Thyroid gland (tissue), 4 donors: ENCODE results near the gene EML5. TPM values are rescaled to one million over a fixed set of nuclear protein-coding genes. Genes with fewer than 3 reads are reported as not detected.
"Not testable (repeated sequence)": the region's sequence is repeated elsewhere in the genome, so short reads cannot be mapped to it uniquely, and the experiment has no call there.

Experiments used
- DNase-seq, 2 donors: peaks; one replicate each; pipeline ENCODE4 v3.0.0-alpha.2; 2019
- H3K27ac ChIP-seq, 3 donors: fragments of 200-600 bp; sonication (generic); 1 replicate in 2 of 3; 2 replicates in 1 of 3; pipeline ENCODE4 v1.5.1; 2016 to 2019; ENCODE audit warnings: mild to moderate bottlenecking in 1 of 3, moderate library complexity in 1 of 3
- H3K27me3 ChIP-seq: fragments of 200-600 bp; sonication (generic); one replicate; pipeline ENCODE4 v1.5.1; 2019
- H3K36me3 ChIP-seq, 2 donors: fragments of 200-600 bp; sonication (generic); one replicate each; pipeline ENCODE4 v1.5.1; 2016 to 2019
- H3K4me1 ChIP-seq, 2 donors: fragments of 200-600 bp; sonication (generic); one replicate each; pipeline ENCODE4 v1.5.1; 2017 to 2019
- H3K4me3 ChIP-seq, 3 donors: fragments of 200-600 bp; sonication (generic); replicated peaks in 1 of 3; 1 replicate in 2 of 3; 2 replicates in 1 of 3; pipeline ENCODE4 v1.5.1; 2016; ENCODE audit warnings: mild to moderate bottlenecking in 1 of 3
- H3K9me3 ChIP-seq: fragments of 200-600 bp; sonication (generic); one replicate; pipeline ENCODE4 v1.5.1; 2017
- POLR2A ChIP-seq, 2 donors: fragments of 450-650 bp; IDR thresholded peaks; one replicate each; pipeline ENCODE4 v1.6.1; 2017; ENCODE audit warnings: antibody characterized with exemption in 2 of 2, mild to moderate bottlenecking in 2 of 2, moderate library complexity in 1 of 2
- WGBS, 2 donors: methylation state at CpG; one replicate each; pipeline ENCODE4 v1.1.5; 2017; 5-methylcytosine and 5-hydroxymethylcytosine counted together
- intact Hi-C: fragments of 100-400 bp; cut with DNase I; formaldehyde crosslinking; loops from one replicate; pipeline ENCODE4 v1.15.1; 2023
- total RNA-seq, 4 donors: library from RNA; depleted of rRNA; stranded (reverse); fragments of >200 nt; gene quantifications; one replicate each; pipeline ENCODE4 v1.2.3, GENCODE V29; 2016
- TF ChIP-seq, protein P1 (sequence below), 6 experiments: fragments of 200-600 bp in 3 of 6; fragments of 450-650 bp in 3 of 6; sonication (generic) in 3 of 6; IDR thresholded peaks; one replicate each; pipeline ENCODE4 v1.5.1; 2016 to 2019; ENCODE audit warnings: antibody characterized with exemption in 6 of 6, mild to moderate bottlenecking in 2 of 6, inconsistent platforms in 1 of 6, moderate library complexity in 1 of 6

Gene EML5
- total RNA-seq, 4 donors from 2014 or later = 3.8 to 15.8 (median 7.3) TPM

DNA sequence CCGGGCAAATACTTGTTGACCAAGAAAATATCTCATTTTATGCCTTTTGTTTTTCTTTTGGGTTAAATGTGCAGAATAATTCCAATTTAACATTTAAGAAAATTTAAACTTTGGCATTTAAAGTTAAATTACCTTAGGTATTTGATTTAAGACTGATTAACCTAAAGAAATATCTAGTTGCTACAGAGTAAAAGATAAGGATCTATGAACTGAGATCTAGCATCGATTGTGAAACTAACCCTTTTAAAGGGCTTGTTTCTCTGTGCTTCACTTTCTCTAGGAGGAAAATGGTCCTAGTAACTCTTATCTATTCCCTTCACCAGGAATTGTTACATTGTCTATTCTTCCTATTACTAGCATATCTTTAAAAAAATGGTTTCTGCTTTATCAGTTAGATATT lies 29.1 kb upstream of the EML5 start:
- 63 to 67% methylated on average over 2 of the region's 2 CpGs for WGBS, 2 donors
- no peaks in the 10 kb centered on the region for H3K36me3 ChIP-seq
- peaks cover 0 to 4% of the 10 kb centered on the region in 2 donors for H3K4me1 ChIP-seq
- no peak overlapping the region for H3K27ac ChIP-seq
- TF ChIP-seq, protein P1, sequence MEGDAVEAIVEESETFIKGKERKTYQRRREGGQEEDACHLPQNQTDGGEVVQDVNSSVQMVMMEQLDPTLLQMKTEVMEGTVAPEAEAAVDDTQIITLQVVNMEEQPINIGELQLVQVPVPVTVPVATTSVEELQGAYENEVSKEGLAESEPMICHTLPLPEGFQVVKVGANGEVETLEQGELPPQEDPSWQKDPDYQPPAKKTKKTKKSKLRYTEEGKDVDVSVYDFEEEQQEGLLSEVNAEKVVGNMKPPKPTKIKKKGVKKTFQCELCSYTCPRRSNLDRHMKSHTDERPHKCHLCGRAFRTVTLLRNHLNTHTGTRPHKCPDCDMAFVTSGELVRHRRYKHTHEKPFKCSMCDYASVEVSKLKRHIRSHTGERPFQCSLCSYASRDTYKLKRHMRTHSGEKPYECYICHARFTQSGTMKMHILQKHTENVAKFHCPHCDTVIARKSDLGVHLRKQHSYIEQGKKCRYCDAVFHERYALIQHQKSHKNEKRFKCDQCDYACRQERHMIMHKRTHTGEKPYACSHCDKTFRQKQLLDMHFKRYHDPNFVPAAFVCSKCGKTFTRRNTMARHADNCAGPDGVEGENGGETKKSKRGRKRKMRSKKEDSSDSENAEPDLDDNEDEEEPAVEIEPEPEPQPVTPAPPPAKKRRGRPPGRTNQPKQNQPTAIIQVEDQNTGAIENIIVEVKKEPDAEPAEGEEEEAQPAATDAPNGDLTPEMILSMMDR (IDR thresholded peaks at IDR 0.05) = no peak
- no peaks in the 10 kb centered on the region for H3K9me3 ChIP-seq
- no peak overlapping the region for H3K4me3 ChIP-seq
- H3K27me3 ChIP-seq = no peaks in the 10 kb centered on the region
- intact Hi-C loops = no loop called here
- no peak for DNase-seq

DNA sequence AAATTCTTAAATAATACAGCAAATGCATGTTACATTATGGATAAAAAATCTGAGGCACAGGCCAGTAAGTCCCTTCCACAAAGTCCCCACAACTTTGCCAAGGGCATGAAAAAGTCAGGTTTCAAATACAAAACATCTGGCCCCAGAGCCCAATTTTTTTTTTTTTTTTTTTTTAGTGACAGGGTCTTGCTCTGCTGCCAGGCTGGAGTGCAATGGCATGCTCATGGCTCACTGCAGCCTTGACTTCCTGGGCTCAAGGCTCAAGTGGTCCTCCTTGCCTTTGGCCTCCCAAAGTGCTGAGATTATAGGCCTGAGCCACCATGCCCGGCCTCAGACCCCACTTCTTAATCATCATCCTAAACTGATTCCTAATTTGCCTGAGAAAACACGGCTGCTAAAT lies 28.6 kb upstream of the EML5 start:
- Histone ChIP-seq H3K27ac (no peak overlapping the region), H3K36me3 (no peaks in the 10 kb centered on the region), H3K27me3 (no peaks in the 10 kb centered on the region), H3K4me3 (no peak overlapping the region), H3K9me3 (no peaks in the 10 kb centered on the region), H3K4me1 (peaks cover 0 to 4% of the 10 kb centered on the region in 2 donors)
- no peak for TF ChIP-seq POLR2A (IDR thresholded peaks at IDR 0.05)
- TF ChIP-seq, protein P1 (IDR thresholded peaks at IDR 0.05) = no peak
- 66 to 90% methylated on average over 2 of the region's 2 CpGs for WGBS, 2 donors
- intact Hi-C loops = no loop called here
- no peak for DNase-seq

DNA sequence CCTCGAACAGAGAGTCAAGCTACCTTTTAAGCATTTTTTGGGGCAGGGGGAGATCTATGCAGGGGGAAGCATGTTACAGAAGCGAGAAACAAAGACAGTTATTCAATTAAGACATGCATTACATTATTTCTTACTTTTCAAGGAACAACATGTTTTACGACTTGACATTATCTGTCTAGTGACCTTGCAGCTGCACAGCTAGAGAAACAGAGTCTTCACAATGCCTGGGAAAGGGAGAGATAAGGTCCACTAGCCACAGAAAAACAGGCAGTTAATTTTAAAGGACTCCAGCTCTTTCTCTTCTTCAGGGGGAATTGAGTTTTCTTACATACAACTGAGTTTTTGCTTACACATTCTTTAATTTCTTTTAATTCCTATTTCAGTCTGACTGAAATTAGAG lies 26.9 kb upstream of the EML5 start:
- intact Hi-C loops, H3K4me3 ChIP-seq, DNase-seq, H3K27ac ChIP-seq, H3K4me1 ChIP-seq, H3K27me3 ChIP-seq, H3K36me3 ChIP-seq, H3K9me3 ChIP-seq: not testable (repeated sequence)
- 73 to 76% methylated on average over 3 of the region's 3 CpGs for WGBS, 2 donors

DNA sequence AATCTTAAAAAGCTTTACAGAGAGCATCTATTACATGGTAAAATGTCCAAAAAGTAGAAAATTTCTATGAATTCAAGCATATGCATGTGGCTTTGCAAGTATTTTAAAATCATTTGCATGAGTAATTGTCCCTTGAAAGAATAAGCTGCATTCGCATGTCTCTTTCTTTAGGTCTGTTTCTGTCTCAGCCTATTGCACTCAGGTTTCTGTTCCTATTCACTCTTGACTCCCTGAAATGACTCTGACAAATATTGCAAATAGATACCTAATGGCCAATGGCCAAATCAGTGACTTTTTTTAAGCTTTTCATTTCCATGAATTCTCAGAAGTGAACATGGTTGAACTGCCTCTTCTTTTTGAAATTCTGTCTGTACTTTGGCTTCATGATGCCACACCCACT lies 25.3 kb upstream of the EML5 start:
- intact Hi-C loops = no loop called here
- TF ChIP-seq POLR2A (IDR thresholded peaks at IDR 0.05) = no peak
- TF ChIP-seq, protein P1 (IDR thresholded peaks at IDR 0.05) = no peak
- Histone ChIP-seq H3K9me3 (no peaks in the 10 kb centered on the region), H3K4me3 (no peak overlapping the region), H3K4me1 (no peaks in the 10 kb centered on the region), H3K27me3 (no peaks in the 10 kb centered on the region), H3K27ac (no peak overlapping the region), H3K36me3 (no peaks in the 10 kb centered on the region)
- 84 to 89% methylated on average over 1 of the region's 1 CpG for WGBS, 2 donors
- no peak for DNase-seq

DNA sequence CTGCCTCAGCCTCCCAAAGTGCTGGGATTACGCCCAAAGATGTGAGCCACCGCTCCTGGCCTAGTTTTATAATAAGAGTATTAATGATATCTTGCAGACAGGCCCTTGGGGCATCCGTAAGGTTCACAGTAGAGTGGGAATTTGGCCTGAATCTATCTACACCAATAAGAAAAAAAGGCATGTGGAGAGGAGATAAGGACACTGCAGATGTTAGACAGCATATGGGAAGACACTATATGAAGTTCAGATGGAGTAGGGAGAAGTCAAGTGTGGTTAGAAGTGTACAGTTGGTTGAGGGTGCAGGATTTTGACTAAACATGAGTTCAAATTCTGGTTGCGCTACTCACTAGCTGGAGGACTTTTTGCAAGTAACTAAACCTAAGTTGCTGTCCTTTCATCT lies 23.2 kb upstream of the EML5 start:
- no peak for DNase-seq
- Histone ChIP-seq H3K27ac (no peak overlapping the region), H3K4me1 (no peaks in the 10 kb centered on the region), H3K4me3 (no peak overlapping the region), H3K9me3 (no peaks in the 10 kb centered on the region), H3K27me3 (no peaks in the 10 kb centered on the region), H3K36me3 (no peaks in the 10 kb centered on the region)
- TF ChIP-seq, protein P1 (IDR thresholded peaks at IDR 0.05) = no peak
- TF ChIP-seq POLR2A (IDR thresholded peaks at IDR 0.05) = no peak
- 93% methylated on average over 4 of the region's 4 CpGs for WGBS, 2 donors
- intact Hi-C loops = no loop called here

DNA sequence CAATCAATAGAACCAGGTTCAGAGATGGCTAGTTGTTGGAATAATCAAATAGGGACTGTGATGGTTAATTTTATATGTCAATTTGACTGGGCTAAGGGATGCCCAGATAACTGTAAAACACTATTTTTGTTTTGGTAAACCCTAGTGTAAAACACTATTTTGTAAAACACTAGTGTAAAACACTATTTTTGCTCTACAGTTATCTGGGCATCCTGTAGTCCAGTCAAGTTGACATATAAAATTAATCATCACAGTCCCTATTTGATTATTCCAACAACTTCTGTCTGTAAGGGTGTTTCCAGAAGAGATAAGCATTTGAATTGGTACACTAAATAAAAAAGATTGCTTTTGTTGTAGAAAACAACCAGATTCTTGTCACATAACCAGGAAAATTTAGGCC lies 15.6 kb upstream of the EML5 start:
- DNase-seq = no peak
- no peak for TF ChIP-seq POLR2A (IDR thresholded peaks at IDR 0.05)
- TF ChIP-seq, protein P1 (IDR thresholded peaks at IDR 0.05) = no peak
- intact Hi-C loops = no loop called here
- no peak overlapping the region for H3K27ac ChIP-seq
- H3K4me1 ChIP-seq = no peaks in the 10 kb centered on the region
- H3K27me3 ChIP-seq = no peaks in the 10 kb centered on the region
- H3K36me3 ChIP-seq = no peaks in the 10 kb centered on the region
- H3K9me3 ChIP-seq = no peaks in the 10 kb centered on the region
- H3K4me3 ChIP-seq = no peak overlapping the region
